ENCODE data around the gene DDX20. TPM values are rescaled to one million over a fixed set of nuclear protein-coding genes. Genes with fewer than 3 reads are reported as not detected.

Gene DDX20, protein sequence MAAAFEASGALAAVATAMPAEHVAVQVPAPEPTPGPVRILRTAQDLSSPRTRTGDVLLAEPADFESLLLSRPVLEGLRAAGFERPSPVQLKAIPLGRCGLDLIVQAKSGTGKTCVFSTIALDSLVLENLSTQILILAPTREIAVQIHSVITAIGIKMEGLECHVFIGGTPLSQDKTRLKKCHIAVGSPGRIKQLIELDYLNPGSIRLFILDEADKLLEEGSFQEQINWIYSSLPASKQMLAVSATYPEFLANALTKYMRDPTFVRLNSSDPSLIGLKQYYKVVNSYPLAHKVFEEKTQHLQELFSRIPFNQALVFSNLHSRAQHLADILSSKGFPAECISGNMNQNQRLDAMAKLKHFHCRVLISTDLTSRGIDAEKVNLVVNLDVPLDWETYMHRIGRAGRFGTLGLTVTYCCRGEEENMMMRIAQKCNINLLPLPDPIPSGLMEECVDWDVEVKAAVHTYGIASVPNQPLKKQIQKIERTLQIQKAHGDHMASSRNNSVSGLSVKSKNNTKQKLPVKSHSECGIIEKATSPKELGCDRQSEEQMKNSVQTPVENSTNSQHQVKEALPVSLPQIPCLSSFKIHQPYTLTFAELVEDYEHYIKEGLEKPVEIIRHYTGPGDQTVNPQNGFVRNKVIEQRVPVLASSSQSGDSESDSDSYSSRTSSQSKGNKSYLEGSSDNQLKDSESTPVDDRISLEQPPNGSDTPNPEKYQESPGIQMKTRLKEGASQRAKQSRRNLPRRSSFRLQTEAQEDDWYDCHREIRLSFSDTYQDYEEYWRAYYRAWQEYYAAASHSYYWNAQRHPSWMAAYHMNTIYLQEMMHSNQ
- polyA plus RNA-seq (2013, experiment 1 of 2; ENCODE audit: insufficient read length), result 11.0 TPM
- polyA plus RNA-seq (2013, experiment 2 of 2; ENCODE audit: insufficient read length), result 10.7 TPM

DNA sequence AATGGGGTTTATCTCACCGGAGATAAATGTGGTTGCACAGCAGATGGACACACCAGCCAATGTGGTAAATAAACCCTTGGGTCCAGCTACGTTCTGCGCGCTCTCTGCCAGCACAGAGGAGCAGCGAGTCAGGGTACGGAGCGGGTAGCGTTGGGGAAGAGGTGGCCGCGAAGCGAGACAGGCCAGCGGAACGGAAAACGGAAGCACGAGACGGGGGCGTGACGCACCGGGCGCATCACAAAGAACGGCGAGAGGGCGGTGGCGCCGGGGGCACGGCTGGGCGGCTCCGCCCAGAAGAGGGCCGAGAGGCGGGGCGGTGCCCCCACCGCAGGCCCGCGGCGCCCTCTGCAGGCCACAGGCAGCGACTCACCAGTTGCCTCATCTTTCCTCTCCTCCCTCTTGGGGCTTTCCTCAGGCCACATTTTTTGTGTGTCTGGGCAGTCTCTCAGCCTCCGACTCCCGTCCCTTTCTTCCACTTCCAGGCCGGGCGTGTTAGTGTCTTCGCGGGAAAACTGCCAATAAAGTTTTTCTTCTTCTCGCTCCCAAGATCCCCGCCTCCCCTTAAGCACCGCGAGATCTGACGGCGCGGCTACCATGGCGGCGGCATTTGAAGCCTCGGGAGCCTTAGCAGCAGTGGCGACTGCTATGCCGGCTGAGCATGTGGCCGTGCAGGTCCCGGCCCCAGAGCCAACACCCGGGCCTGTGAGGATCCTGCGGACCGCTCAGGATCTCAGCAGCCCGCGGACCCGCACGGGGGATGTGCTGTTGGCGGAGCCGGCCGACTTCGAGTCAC, at the start of gene DDX20:
Gene DDX20 (plus strand): TSS at position 571 of the 793 bp plus-strand sequence. CDS start 24 bp downstream, at position 595.
- peak; percentile 99 for DNase-seq

DNA sequence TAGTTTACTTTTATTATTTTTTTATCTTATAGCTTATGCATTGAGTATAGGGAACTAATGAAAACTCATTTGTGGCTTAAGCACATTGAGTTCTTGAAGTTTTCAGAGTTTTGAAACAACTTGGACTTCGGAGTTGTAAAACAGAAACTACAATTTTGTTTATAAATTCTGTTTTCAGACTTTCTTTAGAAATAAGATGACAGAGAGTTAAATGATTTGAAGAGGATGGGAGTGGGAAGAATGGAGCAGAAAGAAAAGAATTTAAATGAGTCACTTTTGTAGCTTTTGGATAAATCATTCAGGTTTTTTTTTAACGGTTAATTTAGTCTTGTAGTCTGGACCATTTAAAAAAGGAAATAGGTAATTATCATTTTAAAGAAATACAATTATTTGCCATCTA, 48.8 kb upstream of the DDX20 start:
- DNase-seq, result no peak

DNA sequence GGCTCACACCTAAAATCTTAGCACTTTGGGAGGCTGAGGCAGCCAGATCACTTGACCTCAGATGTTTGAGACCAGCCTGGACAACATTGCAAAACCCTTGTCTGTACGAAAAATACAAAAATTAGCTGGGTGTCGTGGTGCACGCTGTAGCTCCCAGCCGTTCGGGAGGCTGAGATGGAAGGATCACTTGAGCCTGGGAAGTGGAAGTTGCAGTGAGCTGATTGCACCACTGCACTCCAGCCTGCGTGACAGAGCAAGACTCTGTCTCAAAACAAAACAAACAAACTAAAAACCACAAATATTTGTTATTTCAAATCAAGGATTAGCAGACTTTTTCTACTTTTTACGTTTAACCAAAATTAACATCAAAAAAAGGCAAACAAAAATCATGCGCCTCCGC, 47.8 kb upstream of the DDX20 start:
- no peak for DNase-seq

DNA sequence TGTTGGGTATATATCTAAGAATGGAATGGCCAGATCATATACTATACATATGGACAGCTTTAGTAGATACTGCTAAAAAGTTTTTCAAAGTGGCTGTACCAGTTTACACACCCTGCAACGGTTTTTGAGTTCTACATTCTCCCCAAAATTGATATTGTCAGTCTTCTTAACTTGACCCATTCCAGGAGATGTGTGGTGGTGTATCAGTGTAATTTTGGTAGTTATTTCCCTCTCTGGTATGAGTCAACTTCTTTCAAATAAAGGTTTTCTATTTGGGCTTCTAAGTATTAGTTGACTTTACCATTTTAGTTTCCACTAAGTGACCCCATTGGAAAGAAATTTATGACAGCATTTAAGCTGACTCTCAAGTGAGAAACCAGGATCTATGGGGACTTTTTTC, 45.7 kb upstream of the DDX20 start:
- DNase-seq, result no peak

DNA sequence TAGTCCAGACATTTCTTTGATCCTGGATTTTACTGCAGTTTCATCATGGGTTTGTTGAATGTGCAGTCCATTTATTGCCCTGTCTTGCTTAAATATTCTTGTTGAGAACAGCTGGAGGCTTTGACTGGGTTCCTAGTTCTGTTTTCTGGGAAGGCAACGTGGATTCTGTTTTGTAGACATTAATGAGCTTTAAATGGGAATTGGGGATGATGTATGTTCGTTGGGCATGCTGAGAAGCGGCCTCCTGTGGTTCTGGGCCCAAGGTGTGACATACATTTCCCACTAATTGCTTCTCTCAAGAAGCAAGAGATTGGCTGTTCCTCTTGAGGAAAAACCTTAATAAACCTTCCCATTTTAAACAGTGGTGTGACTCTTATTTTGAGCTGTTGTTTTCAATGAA, 39.4 kb upstream of the DDX20 start:
- DNase-seq, result no peak

DNA sequence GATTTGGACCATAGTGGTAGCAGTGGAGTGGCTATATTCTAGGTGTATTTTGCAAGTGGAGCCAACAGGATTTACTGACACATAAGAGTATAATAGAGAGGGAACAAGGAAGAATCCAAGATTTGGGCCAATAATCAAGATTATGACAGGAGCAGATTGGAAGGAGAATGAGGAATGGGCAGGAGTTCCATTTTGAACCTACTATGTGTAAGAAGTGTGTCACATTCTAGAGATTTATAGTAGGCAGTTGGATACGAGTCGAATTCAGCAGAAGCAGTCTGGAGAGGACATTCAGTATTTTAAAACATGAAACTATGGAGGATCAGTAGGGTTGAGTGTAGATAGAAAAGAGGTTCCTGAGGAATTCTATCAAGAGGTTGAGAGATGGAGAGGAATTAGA, 38.3 kb upstream of the DDX20 start:
- no peak for DNase-seq

DNA sequence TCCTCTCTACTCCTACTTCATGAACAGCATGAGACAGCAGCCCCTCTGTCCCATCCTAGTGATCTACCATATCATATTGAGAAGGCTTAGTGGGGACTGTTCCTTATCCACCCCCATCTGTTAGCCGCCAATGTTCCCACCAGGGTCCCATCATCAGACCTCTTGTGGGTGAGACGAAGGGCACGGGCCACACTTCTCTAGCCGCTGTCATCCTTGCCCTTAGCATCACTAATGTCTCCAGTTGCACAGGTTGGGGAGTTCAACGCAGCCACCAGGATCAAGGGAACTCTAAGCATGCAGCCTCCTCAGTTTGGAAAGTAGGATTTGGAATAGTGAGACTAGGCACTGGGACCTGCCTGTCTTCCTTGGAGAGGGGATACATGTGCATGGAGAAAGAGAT, 36.6 kb upstream of the DDX20 start:
- DNase-seq, result no peak

DNA sequence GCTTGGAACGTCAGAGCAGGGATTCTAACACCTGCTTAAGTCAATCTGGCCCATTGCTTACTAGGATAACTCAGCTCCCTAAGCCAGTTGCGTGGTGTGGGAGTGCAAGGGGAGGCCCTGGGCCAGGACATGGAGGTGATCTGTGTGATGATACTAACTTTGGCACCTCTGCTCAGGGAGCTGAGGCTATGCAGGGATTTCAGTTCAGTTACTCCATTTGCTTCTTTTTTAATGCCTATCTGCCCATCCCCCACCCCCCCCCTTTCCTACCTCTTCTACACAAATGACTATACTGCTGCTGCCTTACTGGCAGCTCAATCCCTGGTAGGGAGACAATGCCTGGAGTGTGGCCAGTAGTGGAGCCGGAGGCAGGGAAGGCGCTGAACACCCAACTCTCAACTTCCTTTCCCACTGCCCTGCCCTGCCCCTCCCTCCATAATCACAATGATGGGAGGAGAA, 36.0 kb upstream of the DDX20 start:
- DNase-seq, result no peak

DNA sequence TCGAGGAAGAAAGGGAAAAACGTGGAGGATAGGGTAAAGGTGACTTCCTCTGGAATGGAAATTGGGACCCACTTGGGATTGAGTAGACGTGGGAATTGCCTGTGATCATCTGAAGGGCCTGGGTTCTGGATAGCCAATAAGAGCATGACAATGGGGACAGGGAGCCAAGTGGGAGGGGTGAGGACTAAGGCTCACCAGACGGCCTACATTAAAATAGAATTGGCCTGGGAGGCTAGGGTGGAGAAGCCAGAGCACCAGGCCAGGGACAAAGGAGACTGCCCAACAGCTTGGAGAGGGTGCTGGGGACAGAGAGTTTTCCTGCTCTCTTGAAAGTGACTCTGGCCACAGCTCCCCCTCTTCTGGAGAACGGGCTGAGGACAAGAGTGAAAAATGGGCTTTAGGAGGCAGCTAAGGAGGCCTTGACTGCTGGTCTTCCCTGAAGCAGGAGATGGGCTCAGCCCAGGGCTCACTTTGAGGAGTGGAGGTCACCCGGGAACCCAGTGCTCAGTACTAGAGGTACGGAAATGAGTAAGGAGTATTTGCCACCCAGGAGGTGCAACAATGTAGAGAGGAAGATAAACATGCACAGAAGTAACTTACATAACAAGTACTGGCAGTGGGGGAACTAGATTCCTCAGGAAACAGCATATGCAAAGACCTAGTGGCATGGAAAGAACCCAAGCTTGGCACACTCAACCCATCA, 35.3 kb upstream of the DDX20 start:
- DNase-seq, result no peak

DNA sequence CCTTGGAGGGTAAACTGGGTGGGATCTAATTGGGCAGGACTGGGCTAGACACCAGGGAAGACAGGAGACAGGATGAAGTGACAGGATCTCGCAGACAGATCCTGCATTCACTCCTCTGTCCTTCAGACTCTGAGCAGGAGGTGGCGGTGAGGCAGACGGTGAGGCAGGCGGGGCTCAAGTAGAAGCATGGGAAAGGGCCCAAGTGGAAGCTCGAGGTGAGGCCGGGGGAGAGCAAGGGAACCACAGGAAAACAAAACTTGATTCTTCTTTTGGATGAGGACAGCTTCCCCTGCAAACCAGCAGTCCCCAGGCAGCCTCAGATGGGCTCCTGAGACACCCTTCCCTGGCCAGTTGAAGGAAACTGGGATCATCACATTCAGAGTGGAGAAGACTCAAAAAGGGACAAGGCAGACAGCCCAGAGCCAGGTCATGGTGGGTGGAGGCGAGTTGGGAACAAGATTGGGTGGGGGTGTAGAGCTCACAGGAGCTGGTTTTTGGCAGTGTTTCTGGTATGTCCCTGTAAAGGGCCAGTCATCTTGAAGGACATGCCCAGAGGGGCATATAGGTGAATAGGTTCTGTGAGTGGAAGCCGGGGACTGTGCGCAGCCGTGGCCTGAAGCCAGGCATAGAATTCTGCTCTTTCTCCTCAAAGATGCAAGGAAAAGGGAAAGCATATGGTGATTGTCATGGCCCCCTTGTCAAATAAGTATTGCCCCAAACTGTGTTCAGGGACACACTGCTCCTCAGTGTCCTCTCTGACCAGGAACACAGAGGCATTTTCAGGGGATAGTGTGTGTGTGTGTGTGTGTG, 34.5 kb upstream of the DDX20 start:
- no peak for DNase-seq

DNA sequence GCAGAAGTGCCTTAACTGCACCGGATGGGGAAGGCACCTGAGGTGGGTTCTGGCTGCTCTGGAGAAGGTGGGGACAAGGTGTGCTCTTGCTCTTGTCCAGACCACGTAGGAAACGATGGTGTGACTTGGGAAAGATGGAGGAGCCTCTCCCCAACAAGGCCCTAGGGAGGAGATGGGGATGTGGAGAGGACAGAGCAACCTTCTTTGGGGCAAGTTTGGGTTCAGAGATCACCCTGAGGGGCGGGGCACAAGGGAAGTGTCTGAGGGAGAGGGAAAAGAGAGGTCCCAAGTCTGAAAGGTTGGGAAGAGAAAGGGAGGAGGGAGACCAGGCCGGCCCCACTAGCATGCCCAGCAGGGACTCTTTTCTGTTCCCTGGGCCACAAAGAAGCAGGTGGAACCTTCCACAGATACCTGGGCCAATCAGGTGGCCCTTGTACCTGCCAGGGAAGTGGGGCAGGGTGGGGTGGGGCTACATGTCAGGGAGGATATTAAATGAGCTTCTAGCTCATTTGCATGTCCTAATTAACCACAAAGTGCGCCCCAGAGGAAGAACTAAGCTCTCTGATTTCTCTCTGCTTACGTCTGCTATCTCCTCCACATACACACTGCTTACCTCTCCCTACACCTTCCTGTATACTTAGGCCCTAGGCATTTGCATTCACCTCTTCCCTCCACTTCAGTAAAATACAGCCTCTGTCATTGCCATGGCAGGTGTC, 32.5 kb upstream of the DDX20 start:
- no peak for DNase-seq

DNA sequence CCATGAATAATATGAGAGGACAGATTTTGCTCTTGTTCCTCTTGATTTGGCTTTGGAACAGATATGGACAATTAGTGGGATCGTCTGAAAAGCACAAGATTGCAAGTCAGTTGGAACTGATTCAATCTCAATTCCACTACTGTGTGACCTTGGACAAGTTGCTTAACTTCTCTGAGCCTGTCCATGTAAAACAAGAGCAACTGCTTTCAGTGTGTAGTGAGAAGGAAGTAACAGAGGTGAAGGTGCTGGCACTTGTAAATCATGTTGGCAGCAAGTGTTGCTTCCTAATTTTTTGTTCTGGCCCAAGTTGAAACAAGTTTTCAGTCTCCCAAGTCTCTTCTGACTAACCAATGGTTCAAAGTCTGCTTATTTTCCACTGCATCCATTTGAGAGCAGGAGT, 31.8 kb upstream of the DDX20 start:
- DNase-seq, result no peak

DNA sequence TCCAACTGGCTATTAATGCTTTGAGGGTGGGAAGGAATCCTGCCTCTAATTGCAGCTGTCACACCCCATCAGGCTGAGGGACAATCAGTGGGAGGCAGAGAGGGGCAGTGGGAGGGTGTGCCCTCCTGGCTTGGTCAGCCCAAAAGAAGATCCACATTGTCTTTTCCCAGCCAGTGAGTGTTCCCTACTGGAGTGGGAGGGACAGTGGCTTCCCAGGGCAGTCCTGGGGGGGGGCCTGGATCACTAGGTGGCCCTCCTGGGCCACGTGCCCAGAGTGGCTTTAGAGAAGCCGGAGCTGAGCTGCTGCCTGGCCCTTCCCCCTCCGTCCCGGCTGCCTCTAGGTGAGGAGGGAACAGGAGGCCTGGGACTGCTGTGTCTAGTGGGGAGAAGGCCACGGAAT, 30.5 kb upstream of the DDX20 start:
- no peak for DNase-seq

DNA sequence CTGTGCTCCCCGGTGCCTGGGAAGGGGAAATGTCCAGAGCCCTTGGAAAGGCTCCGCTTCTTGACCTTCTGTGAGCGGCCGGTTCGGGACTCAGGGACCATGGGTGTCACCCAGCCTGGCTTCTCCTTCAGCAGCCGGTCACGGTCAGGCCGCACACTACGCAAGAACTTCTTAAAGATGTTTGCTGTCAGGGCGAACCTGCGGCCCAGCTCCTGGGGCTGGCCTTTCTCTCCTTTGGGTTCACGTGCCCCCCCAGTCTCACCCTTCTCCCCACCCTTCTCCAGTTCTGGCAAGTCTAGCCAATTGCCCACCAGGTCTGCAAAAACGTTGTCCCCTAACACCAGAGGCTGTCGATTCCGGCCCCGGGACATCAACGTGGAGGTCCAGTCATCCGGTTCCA, 28.6 kb upstream of the DDX20 start:
- DNase-seq, result no peak

DNA sequence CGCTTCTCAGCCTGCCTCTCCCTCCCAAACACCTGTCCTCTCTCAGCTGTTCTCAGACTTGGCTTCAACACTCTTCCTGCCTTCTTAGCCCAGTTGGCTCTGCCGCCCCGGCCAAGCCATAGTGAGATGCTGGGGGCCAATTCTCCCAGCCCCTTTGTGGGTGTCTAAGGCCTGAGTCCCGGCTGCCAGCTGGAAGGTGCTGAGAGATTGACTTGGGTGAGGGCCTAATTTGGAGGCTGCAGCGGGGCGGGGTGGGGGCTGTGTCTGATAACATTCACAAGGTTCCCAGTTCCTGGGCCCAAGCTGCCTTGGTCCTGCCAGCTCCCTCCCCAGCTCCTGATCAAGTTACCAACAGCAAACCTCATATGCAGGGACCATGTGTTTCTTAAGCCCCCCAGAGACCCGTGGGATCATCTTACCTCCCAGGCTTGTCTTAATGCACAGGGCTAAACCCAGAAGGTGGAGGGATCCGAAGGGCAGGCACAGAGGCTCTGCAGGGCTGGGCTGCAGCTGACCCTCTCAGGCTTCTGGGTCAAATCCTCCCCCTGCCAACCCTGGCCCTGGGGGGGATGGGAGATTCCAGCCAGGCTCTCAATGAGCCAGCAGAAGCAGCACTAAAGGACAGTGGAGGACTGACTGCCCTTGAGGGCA, 26.3 kb upstream of the DDX20 start:
- no peak for DNase-seq

DNA sequence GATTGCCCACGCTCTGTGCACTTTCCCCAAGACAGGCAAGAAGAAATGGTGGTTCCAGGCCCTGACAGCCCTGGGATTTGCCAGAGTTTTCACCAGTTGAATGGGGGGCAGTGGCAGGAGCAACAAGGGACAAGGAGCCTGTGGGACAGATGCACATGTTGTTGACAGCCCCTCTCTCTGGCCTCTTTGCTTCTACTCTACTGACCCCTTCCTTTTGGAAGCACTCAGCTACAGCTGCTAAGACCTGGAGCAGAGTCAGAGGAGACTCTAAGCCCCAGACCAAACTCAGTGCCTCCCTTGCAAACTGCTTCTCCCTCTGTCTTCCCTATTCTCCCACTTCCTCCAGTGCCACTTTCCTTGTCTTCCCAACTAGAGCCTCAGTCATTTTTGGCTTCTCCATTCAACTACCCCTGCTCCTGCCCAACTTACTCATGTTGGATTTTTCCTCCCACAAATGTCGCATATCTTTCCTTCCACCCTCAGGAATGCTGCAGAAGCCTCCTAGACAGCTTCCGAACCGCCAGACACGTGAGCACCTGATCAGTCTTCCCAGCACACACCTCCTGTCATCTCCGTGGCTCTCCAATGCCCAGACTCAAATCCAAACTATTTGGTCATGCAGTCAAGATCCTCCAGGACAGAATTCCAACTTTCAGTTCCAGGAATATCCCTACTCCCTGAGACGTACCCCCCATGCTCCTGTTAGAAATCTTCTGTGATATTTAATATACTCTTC, 25.6 kb upstream of the DDX20 start:
- peak; percentile 27 for DNase-seq

DNA sequence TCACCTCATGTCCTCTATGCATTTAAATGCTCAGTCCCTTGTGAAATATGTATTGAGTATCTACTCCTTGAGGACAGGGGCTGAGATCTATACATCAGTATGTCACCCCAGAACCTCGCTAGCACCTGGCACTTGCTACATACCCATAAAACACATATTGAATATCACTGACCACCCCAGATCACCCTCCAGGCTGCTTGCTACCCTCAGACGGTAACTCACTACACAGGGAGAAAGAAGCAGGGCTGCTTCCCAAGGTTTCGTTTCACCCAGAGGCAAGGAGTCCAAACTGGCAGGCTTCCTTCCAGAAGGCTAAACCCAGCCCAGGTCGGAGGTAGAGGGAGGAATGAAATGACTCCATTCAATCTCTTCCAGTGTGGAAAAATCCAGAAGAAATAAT, 25.0 kb upstream of the DDX20 start:
- no peak for DNase-seq

DNA sequence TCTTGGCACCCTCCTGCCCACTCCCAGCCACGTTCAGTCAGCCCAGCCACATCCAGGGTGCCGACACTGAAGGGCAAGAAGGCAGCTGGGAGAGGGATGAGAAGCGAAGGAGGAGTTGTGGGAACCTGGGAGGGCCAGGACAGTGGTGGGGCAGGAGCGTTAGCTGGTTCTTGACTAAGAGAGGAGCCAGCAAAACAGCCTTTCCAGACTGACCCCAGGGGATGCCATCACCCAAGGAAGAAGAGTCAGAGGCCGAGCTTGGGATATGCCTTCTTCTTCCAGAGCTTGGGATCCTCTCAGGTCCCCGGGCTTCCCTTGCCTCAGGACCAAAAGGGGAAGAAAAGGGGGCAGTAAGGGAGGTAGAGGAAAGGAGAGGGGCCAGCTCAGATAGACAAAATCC, 23.7 kb upstream of the DDX20 start:
- DNase-seq, result no peak

DNA sequence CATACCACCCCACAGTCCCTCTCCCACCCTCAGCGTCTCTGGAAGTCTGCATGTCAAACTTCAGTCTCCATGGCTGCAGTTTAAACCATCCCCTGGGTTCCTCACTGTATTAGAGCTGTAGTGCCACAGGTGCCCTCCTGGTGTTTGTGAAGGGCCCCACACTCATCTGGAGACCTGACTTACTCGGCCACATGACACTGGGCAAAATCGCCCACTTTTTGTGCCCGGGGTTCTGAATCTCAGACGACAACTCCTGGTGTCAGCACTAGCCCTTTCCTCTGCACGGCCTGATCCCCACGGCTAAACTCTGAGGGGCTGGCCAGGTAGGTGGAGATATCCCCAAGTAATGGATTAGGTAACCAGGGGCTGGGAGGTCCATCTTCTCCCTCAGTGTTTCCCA, 23.0 kb upstream of the DDX20 start:
- DNase-seq, result no peak
